HG03159 (cell line): Measurements from ENCODE around the gene LGALS3.

Source experiments
- ATAC-seq: cut with Tn5 transposase; IDR thresholded peaks from one replicate; pipeline ENCODE4 v1.9.1; 2021; ENCODE audit warnings: mild to moderate bottlenecking, moderate library complexity; ENCODE audit not compliant: unreplicated experiment

The LGALS3 gene

GRCh38 chr14:55111122-55111708 lies 17.8 kb upstream of the LGALS3 start:
- ATAC-seq: no peak

GRCh38 chr14:55114720-55115119 lies 14.3 kb upstream of the LGALS3 start:
- ATAC-seq: no peak

GRCh38 chr14:55115460-55115859 lies 13.6 kb upstream of the LGALS3 start:
- ATAC-seq: no peak

GRCh38 chr14:55115861-55116245 lies 13.2 kb upstream of the LGALS3 start:
- no peak for ATAC-seq

GRCh38 chr14:55116246-55117030 lies 12.6 kb upstream of the LGALS3 start:
- ATAC-seq: no peak

GRCh38 chr14:55117803-55118441 lies 11.1 kb upstream of the LGALS3 start:
- no peak for ATAC-seq

GRCh38 chr14:55118761-55119160 lies 10.3 kb upstream of the LGALS3 start:
- no peak for ATAC-seq

GRCh38 chr14:55120571-55121495 lies 8.2 kb upstream of the LGALS3 start:
- no peak for ATAC-seq

- no peak for ATAC-seq
Measured at GRCh38 chr14:55121628-55122439, 7.2 kb upstream of the LGALS3 start.

- no peak for ATAC-seq
Measured at GRCh38 chr14:55122440-55122986, 6.5 kb upstream of the LGALS3 start.

- no peak for ATAC-seq
Measured at GRCh38 chr14:55123101-55123500, 6.0 kb upstream of the LGALS3 start.

GRCh38 chr14:55123852-55124639 lies 5.0 kb upstream of the LGALS3 start:
- ATAC-seq: no peak

GRCh38 chr14:55124774-55125386 lies 4.2 kb upstream of the LGALS3 start:
- no peak for ATAC-seq

- ATAC-seq: no peak
Measured at GRCh38 chr14:55125403-55125802, 3.6 kb upstream of the LGALS3 start.

GRCh38 chr14:55126034-55126433 lies 3.0 kb upstream of the LGALS3 start:
- ATAC-seq: no peak

- ATAC-seq: no peak
Measured at GRCh38 chr14:55126932-55127459, 2.1 kb upstream of the LGALS3 start.

- no peak for ATAC-seq
Measured at GRCh38 chr14:55127460-55127951, 1.5 kb upstream of the LGALS3 start.

GRCh38 chr14:55128386-55129085 lies 516 bp upstream of the LGALS3 start:
- no peak for ATAC-seq
